GM12878 (cell line): ENCODE data around the gene SEC62. TPM values are rescaled to one million over a fixed set of nuclear protein-coding genes. Genes with fewer than 3 reads are reported as not detected.

Source experiments
- CREM ChIP-seq: IDR thresholded peaks from 2 replicates; pipeline ENCODE4 v1.6.1; 2014; ENCODE audit warnings: antibody characterized with exemption, low read depth
- EED ChIP-seq: sonication (generic); IDR thresholded peaks from 2 replicates; pipeline ENCODE4 v1.6.1; 2016; ENCODE audit warnings: antibody characterized with exemption, low read depth
- EGR1 ChIP-seq, 2 experiments: IDR thresholded peaks; 1 replicate in 1 of 2; 2 replicates in 1 of 2; pipeline ENCODE4 v1.6.1; 2011 to 2012; ENCODE audit warnings: low read depth in 2 of 2, low read length in 2 of 2, borderline replicate concordance in 1 of 2, mild to moderate bottlenecking in 1 of 2, moderate library complexity in 1 of 2
- JUNB ChIP-seq: IDR thresholded peaks from 2 replicates; pipeline ENCODE4 v1.6.1; 2016; ENCODE audit warnings: antibody characterized with exemption, mild to moderate bottlenecking
- LARP7 ChIP-seq: fragments of 450-650 bp; IDR thresholded peaks from 2 replicates; pipeline ENCODE4 v1.6.1; 2017; ENCODE audit warnings: mild to moderate bottlenecking
- MTA2 ChIP-seq: fragments of 450-650 bp; IDR thresholded peaks from 2 replicates; pipeline ENCODE4 v1.6.1; 2016; ENCODE audit warnings: low read depth, mild to moderate bottlenecking, moderate library complexity
- NFXL1 ChIP-seq: fragments of 450-650 bp; IDR thresholded peaks from 2 replicates; pipeline ENCODE4 v1.6.1; 2017; ENCODE audit warnings: antibody characterized with exemption, mild to moderate bottlenecking, borderline replicate concordance
- NR2C2 ChIP-seq: IDR thresholded peaks from 2 replicates; pipeline ENCODE4 v1.6.1; 2011; ENCODE audit warnings: borderline replicate concordance, low read depth; ENCODE audit not compliant: control insufficient read depth, insufficient read length
- PAX5 ChIP-seq: IDR thresholded peaks from 2 replicates; pipeline ENCODE4 v1.6.1; 2011; ENCODE audit warnings: low read depth, low read length, borderline replicate concordance
- STAT3 ChIP-seq: IDR thresholded peaks from 2 replicates; pipeline ENCODE4 v1.6.1; 2011; ENCODE audit warnings: low read depth, low read length, improper control_type of control experiment
- TCF3 ChIP-seq: IDR thresholded peaks from 2 replicates; pipeline ENCODE4 v1.6.1; 2012; ENCODE audit warnings: low read depth, mild to moderate bottlenecking, low read length, borderline replicate concordance; ENCODE audit not compliant: insufficient read depth
- ZBTB4 ChIP-seq: fragments of 450-650 bp; formaldehyde crosslinking; IDR thresholded peaks from 2 replicates; pipeline ENCODE4 v1.4.0; 2022; ENCODE audit warnings: mild to moderate bottlenecking, moderate library complexity
- ZNF207 ChIP-seq: fragments of 450-650 bp; IDR thresholded peaks from 2 replicates; pipeline ENCODE4 v1.6.1; 2014; ENCODE audit warnings: antibody characterized with exemption, mild to moderate bottlenecking, borderline replicate concordance
- ZNF24 ChIP-seq: fragments of 450-650 bp; IDR thresholded peaks from 2 replicates; pipeline ENCODE4 v1.6.1; 2017; ENCODE audit warnings: antibody characterized with exemption, mild to moderate bottlenecking
- polyA plus RNA-seq, 11 experiments: library from polyadenylated mRNA; depleted of rRNA in 4 of 11; unstranded in 6 of 11; stranded (reverse) in 5 of 11; fragments of >200 nt; fragmentation: Nextera tagmentation in 4 of 11; fragmentation: Illumina TruSeq in 1 of 11; extraction: Ambion mirVana in 4 of 11; extraction: Trizol in 1 of 11; gene quantifications; 1 replicate in 1 of 11; 2 replicates in 10 of 11; pipeline versions ENCODE4 v1.2.1 to v1.2.3, GENCODE V29; 2011 to 2016; ENCODE audit warnings: inconsistent platforms in 2 of 11, missing spikeins in 2 of 11, low read depth in 1 of 11
- total RNA-seq, 4 experiments: library from RNA; depleted of rRNA in 3 of 4; stranded (reverse); fragments of >200 nt in 3 of 4; fragmentation: Illumina TruSeq in 1 of 4; extraction: Trizol in 1 of 4; gene quantifications; 2 replicates each; pipeline versions ENCODE4 v1.2.1 to v1.2.3, GENCODE V29; 2013 to 2021
- TF ChIP-seq, protein P1 (sequence below): fragments of 450-650 bp; IDR thresholded peaks from 2 replicates; pipeline ENCODE4 v1.6.1; 2017; ENCODE audit warnings: mild to moderate bottlenecking, moderate library complexity
- TF ChIP-seq, protein P2 (sequence below): fragments of 450-650 bp; formaldehyde crosslinking; IDR thresholded peaks from 2 replicates; pipeline ENCODE4 v1.4.0; 2020; ENCODE audit warnings: mild to moderate bottlenecking, moderate library complexity
- TF ChIP-seq, protein P3 (sequence below), 3 experiments: IDR thresholded peaks in 2 of 3; conservative IDR thresholded peaks in 1 of 3; 2 replicates each; pipeline ENCODE4 v1.5.1; 2011; ENCODE audit warnings: low read depth in 3 of 3, low read length in 3 of 3, mild to moderate bottlenecking in 3 of 3, control low read depth in 2 of 3, moderate library complexity in 2 of 3, inconsistent platforms in 1 of 3, mixed read lengths in 1 of 3; ENCODE audit not compliant: control insufficient read depth in 2 of 3, insufficient read depth in 1 of 3; ENCODE audit errors: extremely low read depth in 1 of 3

Gene SEC62
- total and polyA plus RNA-seq, 10 of the 15 experiments (the other 5 are each of a cell fraction or from before 2014, with no cell fraction given): 25.6 to 270 (median 94.8) TPM

DNA sequence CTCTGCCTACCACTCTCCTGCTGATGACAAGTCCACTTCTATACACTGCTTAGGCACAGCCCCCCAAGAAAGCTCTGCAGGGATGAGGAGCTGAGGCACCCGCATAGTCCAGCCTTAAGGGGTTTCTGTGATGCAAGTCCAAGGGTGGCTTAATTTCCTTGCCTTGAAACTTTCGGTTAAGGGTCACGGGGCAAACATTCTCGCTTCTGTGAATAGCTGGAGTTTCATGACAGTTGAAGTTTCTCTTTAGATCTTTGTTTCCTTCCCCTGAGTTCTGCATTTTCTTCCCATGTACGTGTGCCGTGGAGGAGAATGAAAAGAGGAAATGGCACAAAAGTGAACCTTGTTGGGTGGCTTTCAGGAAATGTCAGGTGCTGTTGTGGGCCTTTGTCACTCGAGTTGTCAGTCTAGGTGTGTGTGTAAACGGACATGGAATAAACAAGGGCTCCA, 78.2 kb downstream of the SEC62 start (continued):
- TF ChIP-seq, protein P1, sequence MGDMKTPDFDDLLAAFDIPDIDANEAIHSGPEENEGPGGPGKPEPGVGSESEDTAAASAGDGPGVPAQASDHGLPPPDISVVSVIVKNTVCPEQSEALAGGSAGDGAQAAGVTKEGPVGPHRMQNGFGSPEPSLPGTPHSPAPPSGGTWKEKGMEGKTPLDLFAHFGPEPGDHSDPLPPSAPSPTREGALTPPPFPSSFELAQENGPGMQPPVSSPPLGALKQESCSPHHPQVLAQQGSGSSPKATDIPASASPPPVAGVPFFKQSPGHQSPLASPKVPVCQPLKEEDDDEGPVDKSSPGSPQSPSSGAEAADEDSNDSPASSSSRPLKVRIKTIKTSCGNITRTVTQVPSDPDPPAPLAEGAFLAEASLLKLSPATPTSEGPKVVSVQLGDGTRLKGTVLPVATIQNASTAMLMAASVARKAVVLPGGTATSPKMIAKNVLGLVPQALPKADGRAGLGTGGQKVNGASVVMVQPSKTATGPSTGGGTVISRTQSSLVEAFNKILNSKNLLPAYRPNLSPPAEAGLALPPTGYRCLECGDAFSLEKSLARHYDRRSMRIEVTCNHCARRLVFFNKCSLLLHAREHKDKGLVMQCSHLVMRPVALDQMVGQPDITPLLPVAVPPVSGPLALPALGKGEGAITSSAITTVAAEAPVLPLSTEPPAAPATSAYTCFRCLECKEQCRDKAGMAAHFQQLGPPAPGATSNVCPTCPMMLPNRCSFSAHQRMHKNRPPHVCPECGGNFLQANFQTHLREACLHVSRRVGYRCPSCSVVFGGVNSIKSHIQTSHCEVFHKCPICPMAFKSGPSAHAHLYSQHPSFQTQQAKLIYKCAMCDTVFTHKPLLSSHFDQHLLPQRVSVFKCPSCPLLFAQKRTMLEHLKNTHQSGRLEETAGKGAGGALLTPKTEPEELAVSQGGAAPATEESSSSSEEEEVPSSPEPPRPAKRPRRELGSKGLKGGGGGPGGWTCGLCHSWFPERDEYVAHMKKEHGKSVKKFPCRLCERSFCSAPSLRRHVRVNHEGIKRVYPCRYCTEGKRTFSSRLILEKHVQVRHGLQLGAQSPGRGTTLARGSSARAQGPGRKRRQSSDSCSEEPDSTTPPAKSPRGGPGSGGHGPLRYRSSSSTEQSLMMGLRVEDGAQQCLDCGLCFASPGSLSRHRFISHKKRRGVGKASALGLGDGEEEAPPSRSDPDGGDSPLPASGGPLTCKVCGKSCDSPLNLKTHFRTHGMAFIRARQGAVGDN: no peak
- no peak for TF ChIP-seq NR2C2
- TF ChIP-seq TCF3: peak; percentile 78; the same call in 1 of the 2 replicates
- no peak for TF ChIP-seq ZNF24
- TF ChIP-seq ZBTB4 (CRISPR knock-in tag): no peak
- TF ChIP-seq JUNB: peak; percentile 47
- TF ChIP-seq STAT3: 0 out of 2 replicates have a peak, but pooled peaks have one; percentile 13
- TF ChIP-seq, protein P2, sequence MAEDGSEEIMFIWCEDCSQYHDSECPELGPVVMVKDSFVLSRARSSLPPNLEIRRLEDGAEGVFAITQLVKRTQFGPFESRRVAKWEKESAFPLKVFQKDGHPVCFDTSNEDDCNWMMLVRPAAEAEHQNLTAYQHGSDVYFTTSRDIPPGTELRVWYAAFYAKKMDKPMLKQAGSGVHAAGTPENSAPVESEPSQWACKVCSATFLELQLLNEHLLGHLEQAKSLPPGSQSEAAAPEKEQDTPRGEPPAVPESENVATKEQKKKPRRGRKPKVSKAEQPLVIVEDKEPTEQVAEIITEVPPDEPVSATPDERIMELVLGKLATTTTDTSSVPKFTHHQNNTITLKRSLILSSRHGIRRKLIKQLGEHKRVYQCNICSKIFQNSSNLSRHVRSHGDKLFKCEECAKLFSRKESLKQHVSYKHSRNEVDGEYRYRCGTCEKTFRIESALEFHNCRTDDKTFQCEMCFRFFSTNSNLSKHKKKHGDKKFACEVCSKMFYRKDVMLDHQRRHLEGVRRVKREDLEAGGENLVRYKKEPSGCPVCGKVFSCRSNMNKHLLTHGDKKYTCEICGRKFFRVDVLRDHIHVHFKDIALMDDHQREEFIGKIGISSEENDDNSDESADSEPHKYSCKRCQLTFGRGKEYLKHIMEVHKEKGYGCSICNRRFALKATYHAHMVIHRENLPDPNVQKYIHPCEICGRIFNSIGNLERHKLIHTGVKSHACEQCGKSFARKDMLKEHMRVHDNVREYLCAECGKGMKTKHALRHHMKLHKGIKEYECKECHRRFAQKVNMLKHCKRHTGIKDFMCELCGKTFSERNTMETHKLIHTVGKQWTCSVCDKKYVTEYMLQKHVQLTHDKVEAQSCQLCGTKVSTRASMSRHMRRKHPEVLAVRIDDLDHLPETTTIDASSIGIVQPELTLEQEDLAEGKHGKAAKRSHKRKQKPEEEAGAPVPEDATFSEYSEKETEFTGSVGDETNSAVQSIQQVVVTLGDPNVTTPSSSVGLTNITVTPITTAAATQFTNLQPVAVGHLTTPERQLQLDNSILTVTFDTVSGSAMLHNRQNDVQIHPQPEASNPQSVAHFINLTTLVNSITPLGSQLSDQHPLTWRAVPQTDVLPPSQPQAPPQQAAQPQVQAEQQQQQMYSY (CRISPR knock-in tag): no peak
- TF ChIP-seq LARP7: no peak
- peak; percentile 86; the same call in 1 of the 2 replicates for TF ChIP-seq PAX5
- TF ChIP-seq CREM: peak; percentile 77; the same call in 1 of the 2 replicates
- TF ChIP-seq EED: peak; percentile 97
- TF ChIP-seq ZNF207: no peak
- TF ChIP-seq EGR1 (IDR thresholded peaks at IDR 0.05; ENCODE audit: borderline replicate concordance in 1 of 2, low read depth in 2 of 2, low read length in 2 of 2): peak in 1 of 2 experiments; percentile 51; a peak in 2 of 3 replicates
- no peak for TF ChIP-seq NFXL1
- TF ChIP-seq, protein P3, sequence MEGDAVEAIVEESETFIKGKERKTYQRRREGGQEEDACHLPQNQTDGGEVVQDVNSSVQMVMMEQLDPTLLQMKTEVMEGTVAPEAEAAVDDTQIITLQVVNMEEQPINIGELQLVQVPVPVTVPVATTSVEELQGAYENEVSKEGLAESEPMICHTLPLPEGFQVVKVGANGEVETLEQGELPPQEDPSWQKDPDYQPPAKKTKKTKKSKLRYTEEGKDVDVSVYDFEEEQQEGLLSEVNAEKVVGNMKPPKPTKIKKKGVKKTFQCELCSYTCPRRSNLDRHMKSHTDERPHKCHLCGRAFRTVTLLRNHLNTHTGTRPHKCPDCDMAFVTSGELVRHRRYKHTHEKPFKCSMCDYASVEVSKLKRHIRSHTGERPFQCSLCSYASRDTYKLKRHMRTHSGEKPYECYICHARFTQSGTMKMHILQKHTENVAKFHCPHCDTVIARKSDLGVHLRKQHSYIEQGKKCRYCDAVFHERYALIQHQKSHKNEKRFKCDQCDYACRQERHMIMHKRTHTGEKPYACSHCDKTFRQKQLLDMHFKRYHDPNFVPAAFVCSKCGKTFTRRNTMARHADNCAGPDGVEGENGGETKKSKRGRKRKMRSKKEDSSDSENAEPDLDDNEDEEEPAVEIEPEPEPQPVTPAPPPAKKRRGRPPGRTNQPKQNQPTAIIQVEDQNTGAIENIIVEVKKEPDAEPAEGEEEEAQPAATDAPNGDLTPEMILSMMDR (IDR thresholded peaks at IDR 0.05 in 2 of 3, conservative IDR thresholded peaks at IDR 0.05 in 1 of 3; ENCODE audit: control insufficient read depth in 2 of 3, extremely low read depth in 1 of 3, insufficient read depth in 1 of 3, low read depth in 3 of 3, low read length in 3 of 3): no peak
- peak; percentile 83 for TF ChIP-seq MTA2
